A673 (cell line): ENCODE data around the gene STPG1.

Source experiments
- CTCF ChIP-seq: fragments of 300-800, 200-600 bp; sonication (generic); conservative IDR thresholded peaks from 2 replicates; pipeline ENCODE4 v1.5.1; 2017; ENCODE audit warnings: low read depth, mild to moderate bottlenecking, antibody characterized with exemption, low read length, moderate library complexity, mixed read lengths
- EZH2 ChIP-seq: fragments of 200-600 bp; sonication (generic); IDR thresholded peaks from 2 replicates; pipeline ENCODE4 v1.6.1; 2017; ENCODE audit warnings: borderline replicate concordance, low read depth, mild to moderate bottlenecking, mixed read lengths, antibody characterized with exemption, low read length; ENCODE audit not compliant: poor library complexity, severe bottlenecking

DNA sequence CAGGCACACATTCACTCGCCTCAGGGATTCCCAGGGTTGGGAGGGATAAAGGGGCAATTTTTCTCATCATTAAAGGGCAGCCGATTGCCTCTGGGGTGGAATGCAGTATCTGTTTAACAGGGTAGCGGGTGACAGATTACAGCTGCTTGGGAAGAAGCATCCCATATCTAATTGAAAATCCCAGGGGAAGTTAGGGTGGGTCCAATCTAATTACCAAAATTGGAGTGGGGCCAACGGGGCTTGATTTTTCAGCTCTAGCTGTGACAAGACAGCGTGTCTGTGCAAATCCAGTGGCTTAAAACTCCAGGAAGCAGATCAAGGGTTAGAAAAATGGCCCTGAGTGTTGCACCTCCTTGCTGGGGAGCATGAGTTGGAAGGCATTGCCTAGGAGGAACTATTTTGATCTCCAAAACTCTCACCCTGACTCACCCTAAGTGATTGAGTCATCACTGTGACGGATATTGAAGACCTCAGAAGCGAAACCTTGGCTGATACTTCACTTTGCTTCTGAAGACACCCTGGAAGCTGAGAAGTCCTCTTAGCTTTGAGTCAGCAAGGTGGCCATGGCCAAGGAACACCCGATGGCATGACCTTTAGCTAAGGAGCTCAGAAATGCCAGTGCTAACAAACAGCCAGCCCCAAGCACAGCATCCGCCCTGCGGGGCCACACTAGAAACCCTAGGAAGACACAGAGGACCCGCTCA is 48.5 kb downstream of the STPG1 start:
- TF ChIP-seq CTCF: no peak
- TF ChIP-seq EZH2: no peak
